ENCODE results near the gene CA6.
A peak's percentile ranks its signal among the peaks of the same experiment; 100 is the strongest.
"Not testable (repeated sequence)": the region's sequence is repeated elsewhere in the genome, so short reads cannot be mapped to it uniquely, and the experiment has no call there.

Gene CA6

DNA sequence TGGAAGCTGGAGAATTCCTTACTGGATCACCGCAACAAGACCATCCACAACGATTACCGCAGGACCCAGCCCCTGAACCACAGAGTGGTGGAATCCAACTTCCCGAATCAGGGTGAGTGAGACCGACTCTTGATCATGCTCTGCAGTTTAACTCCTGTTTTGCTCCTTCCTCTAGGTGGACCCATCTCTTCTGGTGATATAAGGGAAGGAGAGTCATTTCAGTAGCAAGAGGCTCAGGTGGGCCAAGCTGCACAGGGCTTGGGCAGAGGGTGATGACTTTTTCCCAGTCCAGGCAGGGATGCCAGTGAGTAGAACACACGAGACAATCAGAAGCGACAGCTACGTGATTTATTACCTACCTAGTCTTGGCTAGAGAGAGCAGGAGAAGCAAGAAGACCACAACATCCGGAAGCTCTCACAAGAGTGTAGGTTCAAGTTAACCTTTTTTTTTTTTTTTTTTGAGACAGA, 25.2 kb downstream of the CA6 start:
- DNase-seq: peak; percentile 41

GRCh38 chr1:8974551-8974950, 28.9 kb downstream of the CA6 start:
- no peak for DNase-seq

DNA sequence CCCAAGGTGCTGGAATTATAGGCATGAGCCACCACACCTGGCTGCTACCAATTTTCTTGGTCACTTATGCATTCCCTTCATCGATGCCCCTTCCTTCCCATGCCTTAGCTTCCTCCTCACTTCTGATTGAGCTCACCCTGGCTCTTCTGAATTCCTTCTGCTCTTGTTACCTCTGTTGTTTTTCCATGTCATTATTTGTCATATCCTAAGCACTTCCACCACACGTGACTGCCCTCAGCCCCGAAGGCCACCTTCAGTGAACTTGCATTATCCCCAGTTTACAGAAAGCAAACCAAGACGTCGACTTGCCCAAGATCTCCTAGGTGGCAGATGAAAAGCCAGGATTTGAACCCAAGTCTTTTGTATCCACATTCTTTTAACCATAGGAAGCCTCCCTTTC, 30.7 kb downstream of the CA6 start:
- no peak for DNase-seq

DNA sequence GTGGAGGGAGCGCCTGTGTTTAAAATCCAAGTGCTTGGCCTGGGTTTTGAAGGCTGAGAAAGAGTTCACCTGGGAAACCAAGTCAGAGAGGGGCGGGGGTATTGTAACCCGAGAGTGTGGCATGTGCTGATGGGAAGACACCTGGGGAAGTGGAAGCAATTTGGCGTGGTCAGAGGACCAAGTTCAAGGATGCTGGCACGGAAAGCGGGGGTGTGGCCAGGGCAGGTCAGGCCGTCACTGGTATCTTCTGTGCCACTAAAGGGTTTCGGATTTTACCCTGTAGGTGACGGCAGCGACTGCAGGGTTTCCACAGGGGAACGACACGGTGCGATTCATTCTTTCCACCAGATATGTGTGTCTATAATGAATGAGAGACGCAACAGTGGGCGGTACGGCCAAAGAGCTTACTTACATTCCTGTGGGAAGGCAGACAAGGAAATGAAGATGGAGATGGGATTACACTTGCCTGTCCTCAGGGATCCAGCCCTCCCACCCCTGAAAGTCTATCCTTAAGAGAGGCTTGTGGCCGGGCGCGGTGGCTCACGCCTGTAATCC, 31.3 kb downstream of the CA6 start:
- DNase-seq: no peak

DNA sequence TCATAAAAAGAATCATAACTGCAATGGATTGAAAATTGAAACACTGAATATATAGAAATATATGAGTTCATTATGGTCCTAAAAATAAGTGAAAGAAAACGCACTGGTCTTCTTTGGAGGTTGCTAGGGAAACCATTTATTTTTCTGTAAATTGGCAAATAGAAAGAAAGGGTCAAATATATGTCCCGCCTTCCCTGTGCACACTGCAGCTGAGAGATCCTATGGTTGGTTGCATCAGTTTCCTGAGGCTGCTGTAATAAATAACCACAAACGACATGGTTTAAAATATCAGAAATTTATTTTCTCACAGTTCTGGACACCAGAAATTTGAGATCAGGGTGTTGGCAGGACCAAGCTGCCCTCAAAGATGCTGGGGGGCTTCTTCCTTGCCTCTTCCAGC, 35.0 kb downstream of the CA6 start:
- no peak for DNase-seq

GRCh38 chr1:8981169-8981568, 35.5 kb downstream of the CA6 start:
- DNase-seq: no peak

DNA sequence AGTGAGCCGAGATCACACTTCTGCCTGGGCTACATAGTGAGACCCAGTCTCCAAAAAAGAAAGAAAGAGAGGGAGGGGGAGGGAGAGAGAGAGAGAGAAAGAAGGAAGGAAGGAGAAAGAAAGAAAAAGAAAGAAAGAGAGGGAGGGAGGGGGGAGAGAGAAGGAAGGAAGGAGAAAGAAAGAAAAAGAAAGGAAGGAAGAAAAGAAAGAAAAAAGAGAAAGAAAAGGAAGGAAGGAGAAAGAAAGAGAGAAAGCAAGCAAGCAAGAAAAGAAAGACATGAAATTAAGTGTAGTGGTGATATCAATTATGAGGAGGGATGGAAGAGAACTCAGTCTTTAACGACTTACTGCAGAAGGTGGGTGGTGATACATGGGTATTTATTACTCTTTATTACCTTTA, 38.5 kb downstream of the CA6 start:
- no peak for DNase-seq

GRCh38 chr1:8984990-8985389, 39.3 kb downstream of the CA6 start:
- DNase-seq: no peak

GRCh38 chr1:8985915-8986813, 40.5 kb downstream of the CA6 start:
- DNase-seq: no peak

GRCh38 chr1:8986814-8987190, 41.1 kb downstream of the CA6 start:
- DNase-seq: no peak

GRCh38 chr1:8987881-8988617, 42.4 kb downstream of the CA6 start:
- DNase-seq: peak; percentile 54

GRCh38 chr1:8988618-8988967, 42.9 kb downstream of the CA6 start:
- DNase-seq: no peak

DNA sequence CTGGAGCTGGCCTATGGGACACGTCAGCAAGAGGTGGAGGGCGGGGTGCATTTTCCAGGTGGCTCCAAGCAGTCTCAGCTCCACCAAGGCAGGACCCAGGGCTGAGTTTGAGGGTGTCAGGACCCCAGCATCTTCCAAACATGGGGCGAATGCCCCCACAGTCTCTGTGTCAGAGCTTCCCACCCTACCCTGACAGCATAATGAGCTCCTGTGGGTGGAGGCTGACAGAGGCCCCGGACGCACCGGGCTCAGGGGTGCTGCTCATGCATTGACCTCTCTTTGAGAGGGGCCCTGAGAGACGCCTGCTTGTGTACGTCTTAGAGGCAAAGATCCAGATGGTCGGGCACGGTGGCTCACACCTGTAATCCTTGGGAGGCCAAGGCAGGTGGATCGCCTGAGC, 43.4 kb downstream of the CA6 start:
- no peak for DNase-seq

DNA sequence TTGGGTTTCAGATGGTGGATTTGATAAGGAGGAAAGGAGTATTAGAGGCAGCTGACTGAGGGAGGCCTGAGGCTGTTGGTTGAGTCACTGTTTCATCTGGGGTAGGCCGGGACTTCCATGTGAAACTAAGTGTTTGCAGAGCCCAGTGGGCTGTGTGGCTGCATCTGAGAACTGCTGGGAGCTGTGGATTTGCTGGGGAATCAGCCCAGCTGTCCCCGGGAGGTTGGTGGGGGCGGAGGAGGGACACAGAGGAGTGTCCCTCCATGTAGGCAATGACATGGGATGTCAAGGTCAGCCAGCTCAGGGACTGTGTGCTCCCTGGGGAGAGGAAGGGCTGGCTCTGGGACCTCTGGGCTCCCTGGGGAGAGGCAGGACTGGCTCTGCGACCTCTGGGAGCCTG, 44.2 kb downstream of the CA6 start:
- DNase-seq: no peak

- no peak for DNase-seq
Measured at GRCh38 chr1:8992936-8993687, 47.4 kb downstream of the CA6 start.

- not testable (repeated sequence) for DNase-seq
Measured at GRCh38 chr1:8993962-8994675, 48.5 kb downstream of the CA6 start.

DNA sequence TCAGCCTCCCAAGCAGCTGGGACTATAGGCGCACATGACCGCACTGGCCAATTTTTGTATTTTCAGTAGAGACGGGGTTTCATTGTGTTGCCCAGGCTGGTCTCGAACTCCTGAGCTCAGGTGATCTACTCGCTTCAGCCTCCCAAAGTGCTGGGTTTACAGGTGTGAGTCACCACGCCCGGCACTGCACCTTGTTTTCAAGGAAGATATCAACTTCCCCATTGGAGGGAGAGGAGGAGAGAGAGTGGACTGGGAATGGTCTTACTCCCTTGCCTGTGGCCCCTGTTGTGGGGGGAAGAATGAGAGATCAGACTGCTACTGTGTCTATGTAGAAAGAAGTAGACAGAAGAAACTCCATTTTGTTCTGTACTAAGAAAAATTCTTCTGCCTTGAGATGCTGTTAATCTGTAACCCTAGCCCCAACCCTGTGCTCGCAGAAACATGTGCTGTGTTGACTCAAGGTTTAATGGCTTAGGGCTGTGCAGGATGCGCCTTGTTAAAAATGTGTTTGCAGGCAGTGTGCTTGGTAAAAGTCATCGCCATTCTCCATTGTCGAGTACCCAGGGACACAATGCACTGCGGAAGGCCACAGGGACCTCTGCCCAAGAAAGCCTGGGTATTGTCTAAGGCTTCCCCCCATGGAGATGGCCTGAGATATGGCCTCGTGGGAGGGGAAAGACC, 56.0 kb downstream of the CA6 start:
- not testable (repeated sequence) for DNase-seq

- DNase-seq: not testable (repeated sequence)
Measured at GRCh38 chr1:9002215-9002560, 56.5 kb downstream of the CA6 start.

GRCh38 chr1:9004031-9004699, 58.5 kb downstream of the CA6 start:
- no peak for DNase-seq

DNA sequence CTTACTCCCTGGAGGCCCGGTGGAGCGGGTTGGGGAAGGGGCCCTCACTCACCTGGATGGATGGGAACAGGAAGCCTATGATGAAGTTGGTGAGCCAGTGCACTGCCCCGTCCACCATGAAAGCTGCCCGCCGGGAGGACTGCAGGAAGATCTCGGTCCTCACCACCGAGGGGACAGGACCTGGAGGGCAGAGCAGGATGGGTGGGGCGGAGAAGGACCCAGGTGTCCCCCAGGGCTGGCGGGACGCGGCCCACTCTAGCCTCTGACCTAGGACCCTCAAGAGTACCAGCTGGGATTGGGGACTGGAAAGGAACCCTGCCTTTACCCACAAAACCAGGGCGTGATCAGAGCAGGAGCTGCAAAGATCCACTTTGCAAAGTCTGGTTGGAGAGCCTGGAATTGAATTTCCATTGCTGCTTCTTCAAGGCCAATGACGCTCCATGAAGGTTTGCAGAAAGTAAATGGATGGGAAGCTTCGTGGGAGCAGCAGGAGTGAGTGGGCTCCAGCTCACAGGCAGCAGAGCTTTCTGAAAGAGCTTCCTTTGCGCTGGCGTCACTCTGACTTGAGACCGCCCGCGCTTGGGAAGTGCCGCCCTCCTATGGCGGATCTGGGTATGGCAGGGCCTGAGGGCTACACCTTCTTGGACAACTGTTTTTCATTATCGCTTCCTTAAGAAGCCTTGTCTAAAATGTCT, 59.2 kb downstream of the CA6 start:
- DNase-seq: peak; percentile 70

DNA sequence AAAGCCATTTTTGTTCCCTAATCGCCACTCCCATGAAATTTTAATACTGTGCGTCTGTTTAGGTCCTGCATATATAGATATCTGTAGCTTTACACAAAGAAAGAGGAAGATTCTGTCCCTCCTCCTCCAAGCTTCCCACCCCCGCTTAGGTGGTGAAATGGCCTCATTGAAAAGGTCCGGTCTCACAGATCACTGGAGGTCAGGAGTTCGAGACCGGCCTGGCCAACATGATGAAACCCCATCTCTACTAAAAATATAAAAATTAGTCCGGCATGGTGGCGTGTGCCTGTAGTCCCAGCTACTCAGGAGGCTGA, 59.7 kb downstream of the CA6 start:
- DNase-seq: no peak

Data from CD4-positive, alpha-beta T cell treated with Interleukin-15 for 1 hour (primary cell).